Gastrocnemius medialis (tissue), 4 donors: ENCODE results near the gene KRT1.

ENCODE experiments used
- POLR2A ChIP-seq, 2 donors: fragments of 450-650 bp; IDR thresholded peaks; one replicate each; pipeline ENCODE4 v1.6.1; 2017; ENCODE audit warnings: antibody characterized with exemption in 2 of 2, mild to moderate bottlenecking in 2 of 2, moderate library complexity in 2 of 2
- TF ChIP-seq, protein P1 (sequence below), 5 experiments: fragments of 450-650 bp in 3 of 5; fragments of 200-600 bp in 2 of 5; sonication (generic) in 2 of 5; IDR thresholded peaks in 4 of 5; conservative IDR thresholded peaks in 1 of 5; 1 replicate in 4 of 5; 2 replicates in 1 of 5; pipeline ENCODE4 v1.5.1; 2016 to 2019; ENCODE audit warnings: antibody characterized with exemption in 5 of 5, mild to moderate bottlenecking in 3 of 5, moderate library complexity in 3 of 5

DNA sequence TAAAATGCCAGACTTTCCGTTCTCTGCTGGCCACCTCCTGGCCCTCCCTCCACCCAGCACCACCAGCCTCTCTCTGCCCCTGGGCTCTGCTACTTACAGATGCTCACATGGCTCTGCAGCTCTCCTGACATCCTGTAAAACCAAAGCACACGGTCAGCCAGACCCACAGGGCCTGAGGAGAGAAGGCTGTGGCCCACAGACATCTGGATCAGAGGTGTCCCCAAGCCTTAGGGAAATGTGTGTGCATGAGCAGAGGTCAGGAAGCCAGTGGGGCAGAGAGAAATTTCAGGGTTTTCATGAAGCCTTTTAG, 11.6 kb upstream of the KRT1 start:
- TF ChIP-seq POLR2A (IDR thresholded peaks at IDR 0.05) = no peak
- TF ChIP-seq, protein P1, sequence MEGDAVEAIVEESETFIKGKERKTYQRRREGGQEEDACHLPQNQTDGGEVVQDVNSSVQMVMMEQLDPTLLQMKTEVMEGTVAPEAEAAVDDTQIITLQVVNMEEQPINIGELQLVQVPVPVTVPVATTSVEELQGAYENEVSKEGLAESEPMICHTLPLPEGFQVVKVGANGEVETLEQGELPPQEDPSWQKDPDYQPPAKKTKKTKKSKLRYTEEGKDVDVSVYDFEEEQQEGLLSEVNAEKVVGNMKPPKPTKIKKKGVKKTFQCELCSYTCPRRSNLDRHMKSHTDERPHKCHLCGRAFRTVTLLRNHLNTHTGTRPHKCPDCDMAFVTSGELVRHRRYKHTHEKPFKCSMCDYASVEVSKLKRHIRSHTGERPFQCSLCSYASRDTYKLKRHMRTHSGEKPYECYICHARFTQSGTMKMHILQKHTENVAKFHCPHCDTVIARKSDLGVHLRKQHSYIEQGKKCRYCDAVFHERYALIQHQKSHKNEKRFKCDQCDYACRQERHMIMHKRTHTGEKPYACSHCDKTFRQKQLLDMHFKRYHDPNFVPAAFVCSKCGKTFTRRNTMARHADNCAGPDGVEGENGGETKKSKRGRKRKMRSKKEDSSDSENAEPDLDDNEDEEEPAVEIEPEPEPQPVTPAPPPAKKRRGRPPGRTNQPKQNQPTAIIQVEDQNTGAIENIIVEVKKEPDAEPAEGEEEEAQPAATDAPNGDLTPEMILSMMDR (IDR thresholded peaks at IDR 0.05 in 4 of 5, conservative IDR thresholded peaks at IDR 0.05 in 1 of 5) = no peak
